Stimulated activated memory B cell treated with anti-CD40 and anti-IgM and Interleukin-4, amounts not matched to agents 10 μg/mL and 1 μg/mL and 100 μg/mL, for 72 hours (primary cell): ENCODE results near the gene RNF146.
"Not testable (repeated sequence)": the region's sequence is repeated elsewhere in the genome, so short reads cannot be mapped to it uniquely, and the experiment has no call there.

ENCODE experiments used
- ATAC-seq: fragments of 150-1000 bp; cut with Tn5 transposase; 2 replicates; pipeline ENCODE4 v1.10.0; 2021
- H3K27ac Mint-ChIP-seq: one replicate; pipeline ENCODE4 v1.8.0; 2022; ENCODE audit warnings: mild to moderate bottlenecking, mixed read lengths
- H3K27me3 Mint-ChIP-seq: one replicate; pipeline ENCODE4 v1.8.0; 2022; ENCODE audit warnings: mixed read lengths
- H3K36me3 Mint-ChIP-seq: one replicate; pipeline ENCODE4 v1.8.0; 2022; ENCODE audit warnings: mixed read lengths
- H3K4me1 Mint-ChIP-seq: one replicate; pipeline ENCODE4 v1.8.0; 2022; ENCODE audit warnings: mixed read lengths
- H3K4me3 Mint-ChIP-seq: one replicate; pipeline ENCODE4 v1.8.0; 2022; ENCODE audit warnings: mild to moderate bottlenecking, moderate library complexity, mixed read lengths
- H3K9me3 Mint-ChIP-seq: one replicate; pipeline ENCODE4 v1.8.0; 2022; ENCODE audit warnings: mixed read lengths

Gene RNF146, protein sequence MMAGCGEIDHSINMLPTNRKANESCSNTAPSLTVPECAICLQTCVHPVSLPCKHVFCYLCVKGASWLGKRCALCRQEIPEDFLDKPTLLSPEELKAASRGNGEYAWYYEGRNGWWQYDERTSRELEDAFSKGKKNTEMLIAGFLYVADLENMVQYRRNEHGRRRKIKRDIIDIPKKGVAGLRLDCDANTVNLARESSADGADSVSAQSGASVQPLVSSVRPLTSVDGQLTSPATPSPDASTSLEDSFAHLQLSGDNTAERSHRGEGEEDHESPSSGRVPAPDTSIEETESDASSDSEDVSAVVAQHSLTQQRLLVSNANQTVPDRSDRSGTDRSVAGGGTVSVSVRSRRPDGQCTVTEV

DNA sequence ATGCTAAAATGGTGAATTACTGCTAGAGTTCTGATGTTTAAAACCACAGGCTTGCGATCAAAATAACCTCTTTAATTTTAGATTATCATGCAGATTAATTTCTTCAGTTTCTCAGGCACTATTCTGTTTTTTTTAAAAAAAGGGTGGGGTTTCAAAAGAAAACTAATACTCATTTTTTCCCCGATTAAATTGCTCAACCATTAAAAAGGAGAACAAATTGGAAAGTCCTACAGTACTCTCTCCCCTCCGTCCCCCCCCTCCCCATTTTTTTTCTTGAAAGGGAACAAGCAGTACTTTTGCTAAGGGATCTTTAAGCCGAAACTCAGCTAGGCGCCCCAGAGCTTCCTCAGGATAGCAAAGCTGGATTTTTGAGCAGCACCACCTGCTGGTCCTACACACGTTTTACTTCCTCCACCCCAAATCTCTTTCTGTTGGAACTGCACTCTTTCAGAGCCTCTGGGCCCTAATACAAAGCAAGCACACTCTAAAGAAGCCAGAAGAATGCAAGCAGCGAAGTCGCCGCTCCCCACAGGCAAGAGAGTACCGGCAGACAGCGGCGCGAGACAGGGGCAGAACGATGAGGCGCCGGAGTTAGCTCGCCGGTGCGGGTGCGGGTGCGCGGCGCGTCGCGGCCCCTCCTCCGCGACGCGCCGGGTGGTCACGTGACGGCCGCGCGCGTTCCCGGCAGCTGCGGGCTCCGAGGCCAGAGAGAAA lies at the start of gene RNF146:
RNF146 (plus strand) TSS at position 687 of the 714 bp plus-strand sequence. CDS start 13,475 bp downstream, outside the sequence.
- H3K9me3 Mint-ChIP-seq, result no peaks in the 10 kb centered on the region
- H3K27me3 Mint-ChIP-seq, result no peaks in the 10 kb centered on the region
- ATAC-seq, result peak; percentile 92
- peak within 1 kb of the TSS; percentile 97 for H3K27ac Mint-ChIP-seq
- H3K36me3 Mint-ChIP-seq, result peaks cover 5% of the 10 kb centered on the region
- H3K4me3 Mint-ChIP-seq, result peak within 1 kb of the TSS; percentile 99
- peaks cover 25% of the 10 kb centered on the region for H3K4me1 Mint-ChIP-seq

DNA sequence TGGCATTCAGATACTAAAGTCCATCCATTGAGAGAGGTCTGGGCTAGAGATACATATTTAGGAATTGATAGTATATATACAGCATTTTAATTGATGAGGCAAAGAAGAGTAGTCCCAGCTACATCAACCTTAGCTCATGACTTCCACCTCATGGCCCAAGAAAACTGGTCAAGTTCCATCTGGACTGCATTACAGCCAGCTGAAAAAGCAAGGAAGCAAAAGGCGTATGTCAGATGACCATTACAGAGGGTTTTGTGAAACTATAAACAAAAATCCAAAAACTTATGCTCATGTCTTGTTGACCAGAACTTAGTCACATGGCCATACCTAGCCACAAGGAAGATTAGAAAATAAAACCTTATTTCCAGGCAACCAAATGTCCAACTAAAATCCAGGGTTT lies 46.8 kb upstream of the RNF146 start:
- Mint-ChIP-seq H3K4me1 (no peaks in the 10 kb centered on the region), H3K9me3 (no peaks in the 10 kb centered on the region), H3K36me3 (no peaks in the 10 kb centered on the region), H3K27ac (no peak overlapping the region), H3K4me3 (no peak overlapping the region), H3K27me3 (peaks cover 24% of the 10 kb centered on the region)
- ATAC-seq, result no peak

DNA sequence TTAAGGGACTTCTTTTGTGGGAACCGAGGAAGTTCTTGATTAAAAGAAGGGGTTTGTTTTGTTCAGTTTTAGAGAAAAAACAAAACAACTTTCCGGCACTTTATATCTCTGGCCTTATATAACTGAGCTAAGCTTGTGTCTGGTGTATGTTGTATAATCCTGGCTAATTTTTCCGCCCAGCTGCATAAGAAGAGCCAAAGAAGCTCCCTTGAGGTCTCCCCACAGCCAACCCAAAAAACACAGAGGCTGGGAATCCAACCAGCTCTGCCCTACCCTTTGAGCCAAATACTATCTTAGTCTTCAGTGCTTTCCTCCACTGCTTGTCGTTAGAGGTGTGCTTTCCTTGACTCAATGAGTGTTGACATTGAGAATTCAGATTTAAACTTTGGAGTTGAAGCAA lies 45.5 kb upstream of the RNF146 start:
- Mint-ChIP-seq H3K9me3 (no peaks in the 10 kb centered on the region), H3K4me1 (no peaks in the 10 kb centered on the region), H3K36me3 (no peaks in the 10 kb centered on the region), H3K4me3 (no peak overlapping the region), H3K27ac (no peak overlapping the region), H3K27me3 (peaks cover 24% of the 10 kb centered on the region)
- no peak for ATAC-seq

DNA sequence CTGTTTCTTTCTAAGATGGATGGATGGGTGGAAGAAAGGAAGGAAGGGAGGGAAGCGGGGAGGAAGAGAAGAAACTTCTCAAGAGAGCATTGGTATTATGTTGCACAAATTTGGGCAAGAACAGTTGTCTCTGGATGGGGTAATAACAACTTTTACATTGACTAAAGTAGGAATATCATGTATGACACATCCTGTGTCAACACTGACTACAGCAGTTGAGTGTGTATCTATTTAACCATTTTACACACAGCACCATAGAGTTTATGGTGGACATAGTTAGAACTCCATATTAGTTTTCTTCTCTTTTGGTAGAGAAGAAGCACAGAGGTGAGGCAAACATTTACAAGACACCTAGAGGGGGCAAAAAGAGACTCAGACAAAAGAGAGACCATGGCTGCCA lies 44.2 kb upstream of the RNF146 start:
- H3K36me3 Mint-ChIP-seq, result no peaks in the 10 kb centered on the region
- peaks cover 27% of the 10 kb centered on the region for H3K27me3 Mint-ChIP-seq
- no peaks in the 10 kb centered on the region for H3K4me1 Mint-ChIP-seq
- ATAC-seq, result no peak
- no peaks in the 10 kb centered on the region for H3K9me3 Mint-ChIP-seq
- no peak overlapping the region for H3K4me3 Mint-ChIP-seq
- no peak overlapping the region for H3K27ac Mint-ChIP-seq

DNA sequence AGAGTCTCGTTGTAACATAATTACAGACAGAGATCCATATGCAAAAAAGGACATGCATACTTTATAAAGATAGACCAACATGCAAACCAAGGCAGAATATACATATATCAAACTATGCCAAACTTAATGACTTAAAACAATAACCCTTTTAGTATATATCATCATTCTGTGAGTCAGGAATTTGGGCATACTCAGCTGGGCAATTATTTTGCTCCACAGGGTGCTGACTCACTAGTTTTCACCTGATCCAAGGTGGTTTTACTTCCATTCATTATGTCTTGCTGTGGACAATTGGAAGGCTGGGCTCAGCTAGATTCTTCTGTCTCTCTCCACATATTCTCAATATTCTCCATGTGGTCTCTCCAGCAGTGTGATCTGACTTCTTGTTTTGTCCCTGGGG lies 41.2 kb upstream of the RNF146 start:
- no peaks in the 10 kb centered on the region for H3K36me3 Mint-ChIP-seq
- H3K4me1 Mint-ChIP-seq, result no peaks in the 10 kb centered on the region
- H3K4me3 Mint-ChIP-seq, result no peak overlapping the region
- no peak for ATAC-seq
- H3K27ac Mint-ChIP-seq, result no peak overlapping the region
- peaks cover 30% of the 10 kb centered on the region for H3K27me3 Mint-ChIP-seq
- peaks cover 2% of the 10 kb centered on the region for H3K9me3 Mint-ChIP-seq

DNA sequence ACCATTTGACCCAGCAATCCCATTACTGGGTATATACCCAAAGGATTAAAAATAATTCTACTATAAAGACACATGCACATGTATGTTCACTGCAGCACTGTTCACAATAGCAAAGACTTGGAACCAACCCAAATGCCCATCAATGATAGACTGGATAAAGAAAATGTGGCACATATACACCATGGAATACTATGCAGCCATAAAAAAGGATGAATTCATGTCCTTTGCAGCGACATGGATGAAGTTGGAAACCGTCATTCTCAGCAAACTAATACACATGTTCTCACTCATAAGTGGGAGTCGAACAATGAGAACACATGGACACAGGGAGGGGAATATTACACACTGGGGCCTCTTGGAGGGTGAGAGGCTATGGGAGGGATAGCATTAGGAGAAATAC lies 32.8 kb upstream of the RNF146 start:
- Mint-ChIP-seq H3K27me3 (peaks cover 18% of the 10 kb centered on the region), H3K9me3 (peaks cover 13% of the 10 kb centered on the region)
- ATAC-seq, H3K4me3 Mint-ChIP-seq, H3K36me3 Mint-ChIP-seq, H3K4me1 Mint-ChIP-seq, H3K27ac Mint-ChIP-seq: not testable (repeated sequence)

DNA sequence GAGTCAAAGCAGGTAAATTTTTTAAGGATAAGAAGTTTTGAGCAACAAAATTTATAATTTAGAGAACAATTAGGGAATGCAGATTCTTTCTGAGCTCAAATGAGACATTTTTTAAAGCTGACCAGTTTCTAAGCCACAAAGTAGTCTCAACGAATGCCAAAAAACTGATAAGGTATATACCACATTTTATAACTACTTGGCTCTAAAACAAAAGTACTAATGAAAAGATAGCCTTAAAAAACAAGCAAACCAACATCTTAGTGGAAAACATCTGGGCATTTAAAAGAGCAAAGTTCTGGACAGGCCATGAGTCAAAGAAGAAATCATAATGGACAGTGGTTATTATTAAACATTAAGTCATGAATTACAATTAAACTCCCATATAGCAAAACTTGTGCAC lies 23.2 kb upstream of the RNF146 start:
- no peak overlapping the region for H3K27ac Mint-ChIP-seq
- H3K4me1 Mint-ChIP-seq, result no peaks in the 10 kb centered on the region
- peaks cover 9% of the 10 kb centered on the region for H3K27me3 Mint-ChIP-seq
- H3K9me3 Mint-ChIP-seq, result no peaks in the 10 kb centered on the region
- H3K36me3 Mint-ChIP-seq, result no peaks in the 10 kb centered on the region
- no peak overlapping the region for H3K4me3 Mint-ChIP-seq
- no peak for ATAC-seq

DNA sequence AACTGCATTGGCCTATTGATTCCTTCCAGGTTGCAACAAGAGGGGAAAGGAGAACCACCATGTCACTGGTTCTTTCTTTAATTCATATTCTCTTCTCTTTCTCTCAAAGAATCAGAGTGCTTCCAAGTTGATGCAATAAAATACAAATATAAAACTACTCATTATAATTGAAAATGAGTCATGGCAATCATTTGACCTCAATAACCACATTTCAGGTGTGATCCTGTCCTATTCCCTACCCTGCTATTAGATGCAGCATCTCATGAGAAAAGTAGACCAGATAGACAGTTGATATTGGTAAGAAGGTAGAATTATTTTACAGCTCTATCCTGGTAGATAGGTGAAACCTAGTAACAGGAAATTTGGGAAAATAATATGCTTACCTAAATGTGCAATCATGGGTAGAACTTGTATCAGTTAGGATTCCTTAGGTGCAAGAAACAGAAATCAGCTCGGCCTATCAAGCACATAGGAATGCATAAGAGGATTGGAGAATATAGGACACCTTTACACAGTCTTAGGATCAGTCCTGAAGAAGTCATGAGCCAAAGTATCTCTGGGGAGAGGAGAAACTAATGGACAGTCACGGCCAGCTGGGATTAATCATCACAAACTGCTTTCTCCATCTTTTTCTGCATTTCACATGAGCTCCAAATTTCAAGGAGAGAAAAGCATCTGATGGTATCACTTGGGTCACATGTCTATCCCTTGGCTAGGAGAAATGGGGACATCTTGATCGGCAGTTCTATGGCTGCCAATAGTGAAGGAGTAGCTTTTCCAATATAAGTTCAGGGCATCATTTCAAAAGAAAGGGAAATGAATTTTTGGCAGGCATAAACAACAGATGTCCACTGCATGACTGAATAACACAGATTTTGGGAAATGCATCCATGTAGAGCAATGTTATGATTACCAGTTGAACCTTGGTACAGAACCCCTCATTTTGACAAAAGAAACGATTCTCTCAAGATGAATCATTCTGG lies 19.3 kb upstream of the RNF146 start:
- Mint-ChIP-seq H3K36me3 (no peaks in the 10 kb centered on the region), H3K4me3 (no peak overlapping the region), H3K27me3 (no peaks in the 10 kb centered on the region), H3K9me3 (no peaks in the 10 kb centered on the region), H3K27ac (no peak overlapping the region), H3K4me1 (no peaks in the 10 kb centered on the region)
- no peak for ATAC-seq

DNA sequence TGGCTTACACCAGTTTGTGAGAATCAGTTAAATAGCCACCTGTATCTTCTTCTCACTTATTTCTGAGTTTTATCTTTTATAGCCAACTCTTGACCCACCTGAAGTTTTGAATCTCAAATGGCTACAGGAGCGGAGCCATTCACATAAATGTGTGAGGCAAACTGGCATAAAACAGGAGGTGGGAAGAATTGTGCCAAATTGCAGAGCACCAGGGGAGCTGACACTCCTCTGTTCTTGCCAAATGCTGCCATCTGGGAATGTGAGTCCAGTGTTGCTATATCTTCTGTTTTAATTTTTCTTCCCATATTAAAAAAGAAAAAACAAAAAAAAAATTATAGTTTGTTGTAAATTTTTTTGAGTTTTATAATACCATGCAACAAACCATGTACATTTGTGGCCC lies 17.0 kb upstream of the RNF146 start:
- no peak for ATAC-seq
- Mint-ChIP-seq H3K36me3 (no peaks in the 10 kb centered on the region), H3K4me1 (no peaks in the 10 kb centered on the region)

DNA sequence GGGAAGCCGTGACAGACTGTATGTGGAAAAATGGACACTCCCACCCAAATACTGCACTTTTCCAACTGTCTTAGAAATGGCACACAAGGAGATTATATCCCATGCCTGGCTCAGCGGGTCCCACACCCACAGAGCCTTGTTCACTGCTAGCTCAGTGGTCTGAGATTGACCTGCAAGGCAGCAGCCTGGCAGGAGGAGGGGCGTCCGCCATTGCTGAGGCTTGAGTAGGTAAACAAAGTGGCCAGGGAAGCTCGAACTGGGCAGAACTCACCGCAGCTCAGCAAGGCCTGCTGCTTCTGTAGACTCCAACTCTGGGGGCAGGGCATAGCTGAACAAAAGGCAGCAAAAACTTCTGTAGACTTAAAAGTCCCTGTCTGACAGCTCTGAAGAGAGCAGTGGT lies 11.4 kb upstream of the RNF146 start:
- ATAC-seq, result no peak
- no peaks in the 10 kb centered on the region for H3K27me3 Mint-ChIP-seq
- no peak overlapping the region for H3K27ac Mint-ChIP-seq
- H3K4me3 Mint-ChIP-seq, result no peak overlapping the region
- no peaks in the 10 kb centered on the region for H3K36me3 Mint-ChIP-seq
- H3K9me3 Mint-ChIP-seq, result no peaks in the 10 kb centered on the region
- no peaks in the 10 kb centered on the region for H3K4me1 Mint-ChIP-seq

More for the DNA sequence above, 17.0 kb upstream of the RNF146 start:
- Mint-ChIP-seq H3K27me3 (no peaks in the 10 kb centered on the region), H3K27ac (no peak overlapping the region), H3K4me3 (no peak overlapping the region), H3K9me3 (no peaks in the 10 kb centered on the region)

DNA sequence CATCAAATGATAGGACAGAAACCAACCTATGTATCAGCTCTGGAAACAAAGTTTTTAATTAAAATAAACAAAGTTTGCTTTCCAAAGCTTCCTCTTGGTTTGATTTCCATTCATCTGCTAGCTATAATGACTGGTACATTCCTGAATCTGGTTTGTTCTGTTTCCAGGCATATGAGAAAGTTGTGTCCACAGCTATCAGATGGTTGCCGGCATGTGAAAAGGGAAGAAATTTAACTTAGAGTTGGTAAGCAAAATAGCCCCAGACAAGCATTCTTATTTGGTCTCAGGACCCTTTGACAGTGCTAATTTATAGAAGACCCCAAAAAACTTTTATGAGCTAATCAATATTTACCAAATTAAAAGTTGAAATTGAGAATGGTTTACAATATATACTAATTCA lies 3.8 kb upstream of the RNF146 start:
- Mint-ChIP-seq H3K36me3 (no peaks in the 10 kb centered on the region), H3K4me3 (no peak overlapping the region), H3K9me3 (no peaks in the 10 kb centered on the region), H3K4me1 (peaks cover 5% of the 10 kb centered on the region), H3K27ac (no peak overlapping the region), H3K27me3 (no peaks in the 10 kb centered on the region)
- no peak for ATAC-seq

DNA sequence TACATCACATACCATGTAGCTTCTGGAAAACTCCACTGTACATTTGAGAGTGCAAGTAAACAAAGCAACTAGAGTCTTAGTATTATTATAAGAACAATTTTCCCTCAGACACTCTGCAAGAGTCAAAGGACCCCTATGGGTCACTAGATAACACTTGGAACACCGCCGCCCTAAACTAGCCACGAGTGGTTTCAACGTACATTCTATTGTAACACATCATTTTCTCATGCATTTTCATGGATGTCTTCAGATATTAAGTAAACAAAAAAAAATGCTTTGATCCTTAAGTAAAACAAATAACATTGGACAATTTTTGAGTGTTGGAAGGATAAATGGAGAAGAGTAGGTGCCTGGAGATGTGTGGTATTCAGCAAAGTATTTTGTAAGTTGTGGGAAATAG lies 3.2 kb upstream of the RNF146 start:
- Mint-ChIP-seq H3K36me3 (no peaks in the 10 kb centered on the region), H3K4me1 (peaks cover 11% of the 10 kb centered on the region), H3K27me3 (no peaks in the 10 kb centered on the region), H3K9me3 (no peaks in the 10 kb centered on the region), H3K27ac (no peak overlapping the region), H3K4me3 (no peak overlapping the region)
- ATAC-seq, result no peak

DNA sequence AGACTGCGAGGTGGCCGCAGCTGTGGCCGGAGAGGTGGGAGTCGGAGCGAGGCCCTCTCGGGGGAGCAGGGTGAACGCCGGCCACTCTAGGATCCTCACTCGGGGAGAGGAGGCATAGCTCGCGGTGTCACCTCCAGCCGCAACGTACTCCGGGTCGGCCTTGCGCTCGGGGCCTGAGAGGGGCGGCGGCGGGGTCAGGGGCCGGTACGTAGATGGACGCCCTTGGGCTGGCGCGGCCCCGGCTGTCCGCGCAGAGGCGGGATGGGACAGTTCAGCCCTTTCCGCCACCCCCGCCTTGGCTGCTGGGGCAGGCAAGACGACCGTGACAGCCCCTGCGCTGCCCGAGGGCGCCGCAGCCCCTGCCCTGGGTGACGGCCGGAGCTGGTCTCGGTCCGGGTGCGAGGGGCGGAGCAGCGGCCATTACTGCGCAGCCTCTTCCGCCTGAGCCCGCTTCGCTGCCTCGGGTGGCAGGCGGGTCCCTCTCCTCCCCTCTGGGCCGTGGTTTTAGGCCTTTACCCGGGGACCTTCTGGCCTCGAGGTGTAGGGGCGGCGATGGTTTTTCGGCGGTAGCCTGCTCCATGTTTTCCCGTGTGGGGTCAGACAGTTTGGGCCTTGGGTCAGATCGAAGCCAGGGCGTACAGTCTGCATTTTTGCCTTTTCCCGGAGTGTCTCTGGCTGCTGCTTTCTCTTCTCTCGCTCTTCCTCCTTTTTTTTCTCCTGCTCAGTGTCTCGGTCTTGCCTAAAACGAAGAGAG lies 405 bp downstream of the RNF146 start:
- Mint-ChIP-seq H3K4me1 (peaks cover 28% of the 10 kb centered on the region), H3K27me3 (no peaks in the 10 kb centered on the region), H3K9me3 (no peaks in the 10 kb centered on the region), H3K27ac (peak overlapping the region; percentile 97), H3K4me3 (peak overlapping the region; percentile 99), H3K36me3 (peaks cover 5% of the 10 kb centered on the region)
- ATAC-seq, result peak; percentile 89

DNA sequence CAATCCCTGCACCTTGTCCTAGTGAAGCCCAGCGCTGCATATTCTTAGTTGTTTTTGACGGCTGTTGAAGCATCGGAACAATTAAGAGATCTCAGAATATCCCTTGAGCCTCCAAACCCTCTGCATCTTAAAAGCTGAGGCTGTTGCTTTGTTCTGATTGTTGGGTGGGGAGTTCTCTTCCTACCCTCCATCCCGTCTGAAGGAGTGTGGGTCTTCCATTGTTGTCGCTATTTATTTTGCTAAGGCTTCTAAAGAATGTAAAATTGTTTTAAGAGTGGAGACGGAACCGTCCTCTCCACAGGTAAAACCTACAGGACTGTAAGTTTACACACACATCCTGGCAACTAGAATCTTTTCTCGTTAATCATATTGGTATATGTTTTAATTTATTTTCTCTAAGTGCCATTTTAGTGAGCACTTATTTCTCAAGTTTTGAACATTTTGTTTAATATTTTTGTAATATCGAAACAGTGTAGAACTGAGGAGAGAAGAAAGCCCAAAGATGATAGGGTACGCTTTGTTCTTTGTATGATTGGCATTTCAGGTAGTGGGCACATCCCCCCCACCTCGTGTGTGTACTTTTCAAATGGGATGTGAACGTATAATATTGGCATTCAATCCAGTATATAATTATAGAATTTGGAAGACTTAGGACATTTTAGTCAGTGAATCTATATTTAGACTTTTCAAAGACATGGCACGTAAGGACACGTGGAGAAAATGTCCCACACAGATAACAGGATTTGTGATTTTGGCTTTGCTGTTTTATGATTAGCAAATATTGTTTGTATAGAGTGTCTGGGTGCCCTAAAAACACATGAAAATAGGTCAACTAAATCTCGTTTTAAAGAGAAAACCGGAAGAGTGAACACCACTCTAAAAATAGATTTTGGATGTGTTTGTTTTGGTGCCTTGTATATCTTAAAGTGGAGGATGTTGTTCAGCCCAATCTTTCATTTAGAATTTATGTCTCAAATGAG lies 1.3 kb downstream of the RNF146 start:
- H3K27ac Mint-ChIP-seq, result peak overlapping the region; percentile 97
- peaks cover 5% of the 10 kb centered on the region for H3K36me3 Mint-ChIP-seq
- H3K9me3 Mint-ChIP-seq, result no peaks in the 10 kb centered on the region
- H3K27me3 Mint-ChIP-seq, result no peaks in the 10 kb centered on the region
- H3K4me3 Mint-ChIP-seq, result peak overlapping the region; percentile 99
- peaks cover 32% of the 10 kb centered on the region for H3K4me1 Mint-ChIP-seq
- ATAC-seq, result no peak
